ENCODE measurements around the gene TBKBP1.
A peak's percentile ranks its signal among the peaks of the same experiment; 100 is the strongest.

Gene TBKBP1

DNA sequence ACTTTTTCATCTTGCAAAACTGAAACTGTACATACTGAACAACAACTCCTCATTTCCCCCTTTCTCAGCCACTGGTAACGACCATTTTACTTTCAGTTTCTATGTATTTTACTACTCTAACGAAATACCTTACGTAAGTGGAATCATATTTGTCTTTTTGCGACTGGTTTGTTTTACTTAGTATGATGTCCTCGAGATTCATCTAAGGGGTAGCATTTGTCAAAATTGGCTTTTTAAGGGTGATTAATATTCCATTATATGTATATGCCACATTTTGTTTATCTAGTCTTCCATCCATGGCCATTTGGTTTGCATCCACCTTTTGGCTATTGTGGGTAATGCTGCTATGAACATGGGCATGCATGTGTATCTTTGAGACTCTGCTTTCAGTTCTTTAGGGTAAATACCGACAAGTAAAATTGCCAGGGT is 33.9 kb upstream of the TBKBP1 start:
- peak overlapping the region; percentile 74 for H3K27ac ChIP-seq (ENCODE audit: low read depth, low read length, poor library complexity, severe bottlenecking)
- H3F3A ChIP-seq (ENCODE audit: insufficient read depth, low read length), result 0 out of 2 replicates have a peak, but pooled peaks cover 3% of the 10 kb centered on the region
- H3K4me3 ChIP-seq (ENCODE audit: low read depth, low read length, poor library complexity, severe bottlenecking), result peak overlapping the region; percentile 29
- H3K9ac ChIP-seq (ENCODE audit: low read length), result no peak overlapping the region
- peak overlapping the region; percentile 46 for H3K4me2 ChIP-seq (ENCODE audit: low read length)
- H3K9me2 ChIP-seq (ENCODE audit: low read depth, low read length), result no peaks in the 10 kb centered on the region
- H2AFZ ChIP-seq (ENCODE audit: low read length), result no peak overlapping the region
- no peaks in the 10 kb centered on the region for H3K27me3 ChIP-seq (ENCODE audit: insufficient read depth, low read length)
- peaks cover 55% of the 10 kb centered on the region for H3K4me1 ChIP-seq (ENCODE audit: insufficient read depth, low read length, severe bottlenecking)
- peaks cover 7% of the 10 kb centered on the region; the same call in 1 of the 2 replicates for H3K79me2 ChIP-seq (ENCODE audit: insufficient read depth, low read length)
- H3K9me3 ChIP-seq (ENCODE audit: low read length), result no peaks in the 10 kb centered on the region
- H3K36me3 ChIP-seq (ENCODE audit: insufficient read depth, low read length), result peaks cover 96% of the 10 kb centered on the region
- no peak for TF ChIP-seq EZH2 (IDR thresholded peaks at IDR 0.05; ENCODE audit: borderline replicate concordance, low read length)
- TF ChIP-seq, protein P1, sequence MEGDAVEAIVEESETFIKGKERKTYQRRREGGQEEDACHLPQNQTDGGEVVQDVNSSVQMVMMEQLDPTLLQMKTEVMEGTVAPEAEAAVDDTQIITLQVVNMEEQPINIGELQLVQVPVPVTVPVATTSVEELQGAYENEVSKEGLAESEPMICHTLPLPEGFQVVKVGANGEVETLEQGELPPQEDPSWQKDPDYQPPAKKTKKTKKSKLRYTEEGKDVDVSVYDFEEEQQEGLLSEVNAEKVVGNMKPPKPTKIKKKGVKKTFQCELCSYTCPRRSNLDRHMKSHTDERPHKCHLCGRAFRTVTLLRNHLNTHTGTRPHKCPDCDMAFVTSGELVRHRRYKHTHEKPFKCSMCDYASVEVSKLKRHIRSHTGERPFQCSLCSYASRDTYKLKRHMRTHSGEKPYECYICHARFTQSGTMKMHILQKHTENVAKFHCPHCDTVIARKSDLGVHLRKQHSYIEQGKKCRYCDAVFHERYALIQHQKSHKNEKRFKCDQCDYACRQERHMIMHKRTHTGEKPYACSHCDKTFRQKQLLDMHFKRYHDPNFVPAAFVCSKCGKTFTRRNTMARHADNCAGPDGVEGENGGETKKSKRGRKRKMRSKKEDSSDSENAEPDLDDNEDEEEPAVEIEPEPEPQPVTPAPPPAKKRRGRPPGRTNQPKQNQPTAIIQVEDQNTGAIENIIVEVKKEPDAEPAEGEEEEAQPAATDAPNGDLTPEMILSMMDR (IDR thresholded peaks at IDR 0.05; ENCODE audit: low read length), result peak; percentile 9; the same call in 1 of the 2 replicates
- H4K20me1 ChIP-seq (ENCODE audit: insufficient read depth, low read length), result no peaks in the 10 kb centered on the region

DNA sequence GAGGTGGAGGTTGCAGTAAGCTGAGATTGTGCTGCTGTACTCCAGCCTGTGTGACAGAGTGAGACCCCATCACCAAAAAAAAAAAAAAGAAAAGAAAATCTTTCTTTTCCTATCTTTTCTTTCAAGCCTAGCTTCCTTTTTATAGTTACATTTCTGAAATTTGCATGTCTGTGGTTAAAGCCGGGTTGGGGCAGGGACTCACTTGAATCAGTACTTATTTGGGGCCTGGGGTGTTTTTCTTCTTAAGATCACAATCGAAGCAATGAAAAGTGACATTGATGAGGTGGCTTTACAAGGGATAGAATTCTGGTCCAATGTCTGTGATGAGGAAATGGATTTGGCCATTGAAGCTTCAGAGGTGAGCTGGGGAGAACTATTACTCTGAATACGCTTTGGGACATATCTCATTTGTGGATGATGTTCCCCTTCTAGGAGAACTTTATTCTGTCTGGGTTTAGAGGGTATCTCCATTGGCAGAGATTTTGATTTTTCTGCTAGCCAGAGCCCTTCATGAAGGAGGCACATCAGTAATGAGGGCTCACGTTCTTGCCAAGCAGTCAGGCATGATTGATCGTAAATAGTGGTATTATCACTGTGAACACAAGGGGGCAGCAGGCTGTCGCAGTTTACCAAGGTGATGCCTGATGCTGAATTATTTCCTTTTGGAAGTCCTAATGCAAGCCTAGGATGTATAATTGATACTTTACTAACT is 29.9 kb upstream of the TBKBP1 start:
- Histone ChIP-seq H3K9ac (ENCODE audit: low read length) (no peak overlapping the region), H4K20me1 (ENCODE audit: insufficient read depth, low read length) (no peaks in the 10 kb centered on the region), H3K36me3 (ENCODE audit: insufficient read depth, low read length) (peaks cover 93% of the 10 kb centered on the region), H3K4me2 (ENCODE audit: low read length) (peak overlapping the region; percentile 30; the same call in 1 of the 2 replicates), H3K27me3 (ENCODE audit: insufficient read depth, low read length) (no peaks in the 10 kb centered on the region), H3K79me2 (ENCODE audit: insufficient read depth, low read length) (no peaks in the 10 kb centered on the region; the same call in 1 of the 2 replicates), H3K27ac (ENCODE audit: low read depth, low read length, poor library complexity, severe bottlenecking) (peak overlapping the region; percentile 77), H3K9me2 (ENCODE audit: low read depth, low read length) (no peaks in the 10 kb centered on the region), H3K4me3 (ENCODE audit: low read depth, low read length, poor library complexity, severe bottlenecking) (no peak overlapping the region), H3K4me1 (ENCODE audit: insufficient read depth, low read length, severe bottlenecking) (peaks cover 41% of the 10 kb centered on the region), H3K9me3 (ENCODE audit: low read length) (no peaks in the 10 kb centered on the region), H2AFZ (ENCODE audit: low read length) (no peak overlapping the region), H3F3A (ENCODE audit: insufficient read depth, low read length) (0 out of 2 replicates have a peak, but pooled peaks cover 3% of the 10 kb centered on the region)
- no peak for TF ChIP-seq EZH2 (IDR thresholded peaks at IDR 0.05; ENCODE audit: borderline replicate concordance, low read length)
- TF ChIP-seq, protein P1 (IDR thresholded peaks at IDR 0.05; ENCODE audit: low read length), result peak; percentile 93

DNA sequence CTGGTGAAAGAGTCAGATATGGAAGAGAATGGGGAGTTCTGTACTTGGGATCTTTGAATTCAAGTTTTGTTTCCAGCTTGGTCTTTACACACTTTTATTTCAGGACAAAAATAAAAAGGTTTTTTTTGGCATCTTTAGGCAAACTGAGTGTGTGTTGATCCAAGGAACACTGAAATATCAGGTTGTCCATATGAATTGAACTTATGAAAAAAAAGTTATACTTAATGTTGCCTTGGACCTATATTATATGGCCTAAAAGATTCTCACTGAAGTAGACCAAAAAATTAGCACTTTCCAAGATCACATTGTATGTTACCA is 29.4 kb upstream of the TBKBP1 start:
- peaks cover 36% of the 10 kb centered on the region for H3K4me1 ChIP-seq (ENCODE audit: insufficient read depth, low read length, severe bottlenecking)
- no peak overlapping the region for H3K4me3 ChIP-seq (ENCODE audit: low read depth, low read length, poor library complexity, severe bottlenecking)
- no peak overlapping the region for H3K4me2 ChIP-seq (ENCODE audit: low read length)
- no peak overlapping the region for H3K27ac ChIP-seq (ENCODE audit: low read depth, low read length, poor library complexity, severe bottlenecking)
- H3F3A ChIP-seq (ENCODE audit: insufficient read depth, low read length), result no peaks in the 10 kb centered on the region
- no peaks in the 10 kb centered on the region for H4K20me1 ChIP-seq (ENCODE audit: insufficient read depth, low read length)
- no peaks in the 10 kb centered on the region for H3K9me2 ChIP-seq (ENCODE audit: low read depth, low read length)
- H3K79me2 ChIP-seq (ENCODE audit: insufficient read depth, low read length), result no peaks in the 10 kb centered on the region; the same call in 1 of the 2 replicates
- H3K36me3 ChIP-seq (ENCODE audit: insufficient read depth, low read length), result peaks cover 94% of the 10 kb centered on the region
- TF ChIP-seq EZH2 (IDR thresholded peaks at IDR 0.05; ENCODE audit: borderline replicate concordance, low read length), result no peak
- TF ChIP-seq, protein P1 (IDR thresholded peaks at IDR 0.05; ENCODE audit: low read length), result no peak; the same call in 1 of the 2 replicates
- H3K9ac ChIP-seq (ENCODE audit: low read length), result no peak overlapping the region
- no peaks in the 10 kb centered on the region for H3K9me3 ChIP-seq (ENCODE audit: low read length)
- H2AFZ ChIP-seq (ENCODE audit: low read length), result no peak overlapping the region
- no peaks in the 10 kb centered on the region for H3K27me3 ChIP-seq (ENCODE audit: insufficient read depth, low read length)

Measured in OCI-LY1 (cell line).